Measurements from ENCODE around the gene BTD. TPM values are rescaled to one million over a fixed set of nuclear protein-coding genes. Genes with fewer than 3 reads are reported as not detected.
A peak's percentile ranks its signal among the peaks of the same experiment; 100 is the strongest.

Gene BTD
- total RNA-seq, 4 donors from 2014 or later = 15.1 to 39.7 (median 26.0) TPM

DNA sequence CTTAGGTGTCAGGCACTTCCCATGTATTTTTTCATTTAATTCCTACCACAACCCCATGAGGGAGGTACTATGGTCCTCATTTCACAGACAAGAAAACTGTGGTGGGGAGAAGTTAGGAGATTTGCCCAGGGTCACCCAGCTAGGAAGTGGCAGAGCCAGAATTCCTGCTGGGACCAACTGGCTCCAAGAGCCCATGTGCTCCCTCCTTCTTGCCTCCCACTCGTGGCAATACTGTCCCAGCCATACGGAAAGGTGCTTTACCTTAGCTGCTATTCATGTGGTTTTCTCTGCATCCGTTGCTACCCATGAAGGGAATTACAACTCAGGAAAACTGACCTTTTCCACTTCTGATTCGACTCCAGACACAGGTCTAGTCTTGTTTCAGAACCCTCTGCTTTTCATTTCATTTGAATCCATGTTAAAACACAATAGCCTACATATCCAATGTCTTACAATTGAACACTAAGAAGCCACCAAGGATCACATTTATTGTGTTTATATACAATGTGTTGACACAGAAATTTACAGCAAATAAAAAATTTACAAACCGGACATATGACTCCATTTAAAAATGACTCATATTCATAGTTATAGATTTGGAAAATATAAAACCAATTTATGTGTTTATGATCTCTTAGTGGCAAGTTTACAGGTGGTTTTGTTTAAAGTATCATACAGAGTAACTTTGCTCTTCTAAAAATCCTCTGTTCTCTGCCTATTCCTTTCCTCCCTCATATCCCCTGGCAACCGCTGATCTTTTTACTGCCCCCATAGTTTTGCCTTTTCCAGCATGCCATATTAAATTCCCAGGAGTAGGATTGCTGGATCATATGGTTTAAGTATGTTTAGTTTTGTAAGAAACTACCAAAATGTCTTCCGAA is 58.8 kb downstream of the BTD start:
- TF ChIP-seq, protein P1, sequence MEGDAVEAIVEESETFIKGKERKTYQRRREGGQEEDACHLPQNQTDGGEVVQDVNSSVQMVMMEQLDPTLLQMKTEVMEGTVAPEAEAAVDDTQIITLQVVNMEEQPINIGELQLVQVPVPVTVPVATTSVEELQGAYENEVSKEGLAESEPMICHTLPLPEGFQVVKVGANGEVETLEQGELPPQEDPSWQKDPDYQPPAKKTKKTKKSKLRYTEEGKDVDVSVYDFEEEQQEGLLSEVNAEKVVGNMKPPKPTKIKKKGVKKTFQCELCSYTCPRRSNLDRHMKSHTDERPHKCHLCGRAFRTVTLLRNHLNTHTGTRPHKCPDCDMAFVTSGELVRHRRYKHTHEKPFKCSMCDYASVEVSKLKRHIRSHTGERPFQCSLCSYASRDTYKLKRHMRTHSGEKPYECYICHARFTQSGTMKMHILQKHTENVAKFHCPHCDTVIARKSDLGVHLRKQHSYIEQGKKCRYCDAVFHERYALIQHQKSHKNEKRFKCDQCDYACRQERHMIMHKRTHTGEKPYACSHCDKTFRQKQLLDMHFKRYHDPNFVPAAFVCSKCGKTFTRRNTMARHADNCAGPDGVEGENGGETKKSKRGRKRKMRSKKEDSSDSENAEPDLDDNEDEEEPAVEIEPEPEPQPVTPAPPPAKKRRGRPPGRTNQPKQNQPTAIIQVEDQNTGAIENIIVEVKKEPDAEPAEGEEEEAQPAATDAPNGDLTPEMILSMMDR (IDR thresholded peaks at IDR 0.05 in 4 of 5, conservative IDR thresholded peaks at IDR 0.05 in 1 of 5) = no peak
- no peak for TF ChIP-seq POLR2A (IDR thresholded peaks at IDR 0.05)
- in situ Hi-C loops (cut with MboI; ENCODE audit: low sequenced_read_pairs in 4 of 4) = no loop called here
- ATAC-seq (no peak), DNase-seq (no peak)
- H3K27ac ChIP-seq = no peak overlapping the region
- intact Hi-C loops (cut with DNase I; ENCODE audit: low total_unique reads) = no loop called here
- H3K27me3 ChIP-seq = no peaks in the 10 kb centered on the region
- H3K4me3 ChIP-seq = no peak overlapping the region
- H3K36me3 ChIP-seq = no peaks in the 10 kb centered on the region
- H3K4me1 ChIP-seq = no peaks in the 10 kb centered on the region
- no peaks in the 10 kb centered on the region for H3K9me3 ChIP-seq

DNA sequence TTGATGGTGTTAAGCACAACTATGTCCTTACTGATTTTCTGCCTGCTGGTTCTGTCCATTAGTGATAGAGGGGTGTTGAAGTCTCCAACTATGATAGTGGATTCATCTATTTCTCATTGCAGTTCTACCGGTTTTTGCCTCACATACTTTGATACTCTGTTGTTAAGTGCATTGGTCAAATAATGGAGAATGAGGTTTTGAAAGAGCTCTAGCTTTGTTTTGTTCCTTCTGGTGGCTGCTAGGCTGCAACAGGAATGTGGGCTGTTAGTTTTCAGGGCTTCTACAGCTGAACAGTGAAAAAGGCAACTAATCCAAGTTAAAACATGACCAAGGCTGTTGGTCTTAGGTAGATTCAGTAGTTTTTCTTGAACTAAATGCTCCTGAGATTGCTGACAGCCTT is 62.6 kb downstream of the BTD start:
- DNase-seq (no peak), ATAC-seq (no peak)
- no peak overlapping the region for H3K4me3 ChIP-seq
- H3K27ac ChIP-seq = peak overlapping the region in 1 of 4 donors; percentile 4
- H3K36me3 ChIP-seq = peaks cover 0 to 19% of the 10 kb centered on the region in 2 donors
- intact Hi-C loops (cut with DNase I; ENCODE audit: low total_unique reads) = no loop called here
- H3K9me3 ChIP-seq = no peaks in the 10 kb centered on the region
- TF ChIP-seq, protein P1 (IDR thresholded peaks at IDR 0.05 in 4 of 5, conservative IDR thresholded peaks at IDR 0.05 in 1 of 5) = no peak
- TF ChIP-seq POLR2A (IDR thresholded peaks at IDR 0.05) = no peak
- H3K4me1 ChIP-seq = peaks cover 0 to 17% of the 10 kb centered on the region in 2 donors
- H3K27me3 ChIP-seq = no peaks in the 10 kb centered on the region
- in situ Hi-C loops (cut with MboI; ENCODE audit: low sequenced_read_pairs in 4 of 4) = no loop called here

DNA sequence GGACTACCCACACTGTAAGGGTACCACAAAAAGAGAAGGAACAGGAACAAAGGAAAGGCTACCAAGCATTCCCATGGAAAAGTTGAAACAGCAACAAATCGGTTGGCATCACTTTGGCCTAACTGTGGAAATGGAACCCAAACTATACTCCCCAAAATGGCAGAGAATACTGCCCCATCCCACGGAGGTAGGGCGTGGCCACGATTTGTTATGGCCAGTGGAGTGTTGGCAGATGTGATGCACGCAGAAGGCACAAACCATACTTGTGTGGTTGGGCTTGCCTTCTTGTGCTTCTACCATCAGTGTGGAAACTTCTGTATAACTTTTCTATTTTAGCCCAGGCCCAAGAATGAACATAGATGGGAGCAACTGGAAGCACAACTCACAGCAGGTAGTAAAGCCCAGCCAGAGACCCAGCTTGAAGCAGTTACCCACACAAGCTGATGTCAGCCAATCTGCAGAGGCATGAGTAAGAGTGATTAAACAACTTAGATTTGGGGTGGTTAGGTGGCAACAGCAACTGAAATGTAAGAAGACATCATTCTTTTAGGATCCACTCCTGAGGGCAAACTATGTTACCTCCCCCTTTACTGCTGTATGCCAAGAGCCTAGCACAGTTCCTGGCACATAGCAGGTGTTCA is 64.1 kb downstream of the BTD start:
- TF ChIP-seq, protein P1 (IDR thresholded peaks at IDR 0.05 in 4 of 5, conservative IDR thresholded peaks at IDR 0.05 in 1 of 5) = no peak
- TF ChIP-seq POLR2A (IDR thresholded peaks at IDR 0.05) = no peak
- intact Hi-C loops (cut with DNase I; ENCODE audit: low total_unique reads) (no loop called here), in situ Hi-C loops (cut with MboI; ENCODE audit: low sequenced_read_pairs in 4 of 4) (no loop called here)

DNA sequence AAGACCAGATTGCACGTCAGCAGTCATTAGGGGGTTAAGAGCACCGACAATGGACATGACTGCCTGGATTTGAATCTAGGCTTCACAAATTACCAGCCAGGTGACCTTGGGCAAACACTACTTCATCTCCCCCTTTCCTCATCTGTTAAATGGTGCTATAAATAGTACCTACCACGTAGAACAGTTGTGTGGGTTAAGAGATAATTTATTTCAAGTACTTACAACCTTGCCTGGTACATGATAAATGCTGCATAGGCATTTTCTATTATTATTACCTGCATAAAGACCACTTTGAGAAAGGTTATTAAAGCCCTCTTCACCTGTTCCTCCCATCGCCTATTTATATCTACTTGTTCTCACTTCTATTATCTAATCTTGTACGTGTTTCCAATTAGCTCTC is 64.7 kb downstream of the BTD start:
- H3K27ac ChIP-seq = peak overlapping the region in 3 of 4 donors; percentile 12 to 91 (median 24)
- H3K9me3 ChIP-seq = no peaks in the 10 kb centered on the region
- no peak for DNase-seq
- peaks cover 0 to 32% of the 10 kb centered on the region in 2 donors for H3K36me3 ChIP-seq
- TF ChIP-seq POLR2A (IDR thresholded peaks at IDR 0.05) = no peak
- TF ChIP-seq, protein P1 (IDR thresholded peaks at IDR 0.05 in 4 of 5, conservative IDR thresholded peaks at IDR 0.05 in 1 of 5) = no peak
- H3K27me3 ChIP-seq = no peaks in the 10 kb centered on the region
- in situ Hi-C loops (cut with MboI; ENCODE audit: low sequenced_read_pairs in 4 of 4) (no loop called here), intact Hi-C loops (cut with DNase I; ENCODE audit: low total_unique reads) (no loop called here)
- H3K4me3 ChIP-seq = no peak overlapping the region
- peaks cover 3 to 28% of the 10 kb centered on the region in 2 donors for H3K4me1 ChIP-seq
- ATAC-seq = peak in 1 of 2 donors; percentile 60

More for the DNA sequence above, 64.1 kb downstream of the BTD start:
- H3K27me3 ChIP-seq = no peaks in the 10 kb centered on the region
- H3K27ac ChIP-seq = peak overlapping the region in 3 of 4 donors; percentile 12 to 91 (median 24)
- ATAC-seq = no peak
- H3K36me3 ChIP-seq = peaks cover 0 to 26% of the 10 kb centered on the region in 2 donors
- H3K4me3 ChIP-seq = no peak overlapping the region
- no peaks in the 10 kb centered on the region for H3K9me3 ChIP-seq
- DNase-seq = no peak
- peaks cover 3 to 28% of the 10 kb centered on the region in 2 donors for H3K4me1 ChIP-seq

Data from gastrocnemius medialis (tissue), 4 donors.